GM20000 (cell line): ENCODE results near the gene AVP.

Experiments used
- DNase-seq: peaks from one replicate; pipeline ENCODE4 v3.0.0; 2012; ENCODE audit warnings: low spot score
- TF ChIP-seq, protein P1 (sequence below): IDR thresholded peaks from 2 replicates; pipeline ENCODE4 v1.5.1; 2012; ENCODE audit warnings: mild to moderate bottlenecking, control low read depth; ENCODE audit errors: extremely low read depth, missing control alignments

AVP gene

GRCh38 chr20:3045816-3046676 lies 38.5 kb downstream of the AVP start, which contains the start of gene MRPS26:
MRPS26 (plus strand) TSS chr20:3046052; CDS start chr20:3046069, 17 bp downstream.
- peak; percentile 97 for DNase-seq
- TF ChIP-seq, protein P1, sequence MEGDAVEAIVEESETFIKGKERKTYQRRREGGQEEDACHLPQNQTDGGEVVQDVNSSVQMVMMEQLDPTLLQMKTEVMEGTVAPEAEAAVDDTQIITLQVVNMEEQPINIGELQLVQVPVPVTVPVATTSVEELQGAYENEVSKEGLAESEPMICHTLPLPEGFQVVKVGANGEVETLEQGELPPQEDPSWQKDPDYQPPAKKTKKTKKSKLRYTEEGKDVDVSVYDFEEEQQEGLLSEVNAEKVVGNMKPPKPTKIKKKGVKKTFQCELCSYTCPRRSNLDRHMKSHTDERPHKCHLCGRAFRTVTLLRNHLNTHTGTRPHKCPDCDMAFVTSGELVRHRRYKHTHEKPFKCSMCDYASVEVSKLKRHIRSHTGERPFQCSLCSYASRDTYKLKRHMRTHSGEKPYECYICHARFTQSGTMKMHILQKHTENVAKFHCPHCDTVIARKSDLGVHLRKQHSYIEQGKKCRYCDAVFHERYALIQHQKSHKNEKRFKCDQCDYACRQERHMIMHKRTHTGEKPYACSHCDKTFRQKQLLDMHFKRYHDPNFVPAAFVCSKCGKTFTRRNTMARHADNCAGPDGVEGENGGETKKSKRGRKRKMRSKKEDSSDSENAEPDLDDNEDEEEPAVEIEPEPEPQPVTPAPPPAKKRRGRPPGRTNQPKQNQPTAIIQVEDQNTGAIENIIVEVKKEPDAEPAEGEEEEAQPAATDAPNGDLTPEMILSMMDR: no peak

DNA sequence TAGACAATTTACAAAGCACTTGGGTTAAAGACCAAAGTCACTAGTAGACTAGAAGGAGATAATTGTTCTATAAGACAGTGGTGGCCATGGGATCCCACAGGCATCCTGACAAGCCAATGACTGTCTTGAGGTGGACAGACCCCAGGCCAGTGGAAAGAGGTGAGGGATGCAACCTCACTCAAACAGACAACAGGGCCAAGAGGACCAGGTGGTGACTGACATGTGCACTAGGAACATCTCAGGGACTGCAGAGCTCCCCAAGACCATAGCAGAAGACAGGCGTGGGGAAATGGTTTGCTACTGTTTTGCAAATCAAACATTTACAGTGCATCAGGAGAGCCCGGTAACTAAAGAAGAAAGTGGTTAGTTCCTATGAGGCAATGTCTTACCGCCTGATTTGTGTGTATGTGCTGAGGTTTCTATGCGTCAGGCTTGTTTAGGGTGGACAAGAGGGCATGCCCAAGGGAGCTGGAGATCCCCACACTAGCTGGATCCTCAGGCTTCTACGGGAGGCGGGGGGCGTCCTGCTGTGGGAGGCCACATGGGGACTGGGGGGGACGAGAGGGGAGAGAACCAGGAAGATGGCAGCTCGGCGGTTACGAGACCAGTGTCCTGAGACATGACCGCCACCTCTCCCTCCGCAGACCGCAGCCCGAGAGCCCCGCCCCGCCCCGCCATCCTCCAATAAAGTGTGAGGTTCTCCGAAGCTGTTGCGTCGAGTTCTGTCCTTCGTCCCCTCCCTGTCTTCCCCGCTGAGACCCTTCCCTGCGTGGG lies 39.3 kb downstream of the AVP start:
- DNase-seq: peak; percentile 88

DNA sequence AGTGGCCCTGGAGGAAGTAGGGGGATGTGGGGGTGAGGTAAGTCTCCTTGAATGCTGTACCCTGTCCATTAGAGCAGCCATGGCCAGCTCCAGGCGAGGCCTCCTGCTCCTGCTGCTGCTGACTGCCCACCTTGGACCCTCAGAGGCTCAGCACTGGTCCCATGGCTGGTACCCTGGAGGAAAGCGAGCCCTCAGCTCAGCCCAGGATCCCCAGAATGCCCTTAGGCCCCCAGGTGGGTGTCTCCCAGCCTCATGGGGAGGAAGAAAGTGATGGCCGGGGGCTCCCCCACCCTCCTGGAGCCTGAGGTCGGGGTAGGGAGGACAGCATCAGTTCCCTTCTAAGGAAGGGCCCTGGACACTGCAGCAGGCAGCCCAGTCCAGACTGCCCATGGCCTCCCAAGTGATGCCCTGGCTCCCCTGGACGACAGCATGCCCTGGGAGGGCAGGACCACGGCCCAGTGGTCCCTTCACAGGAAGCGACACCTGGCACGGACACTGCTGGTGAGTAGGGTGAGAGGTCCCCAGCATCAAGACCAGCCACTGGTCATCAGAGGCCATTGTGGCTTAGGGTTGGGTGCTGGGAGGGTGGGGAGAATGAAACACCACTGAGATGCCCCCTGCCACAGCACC lies 40.1 kb downstream of the AVP start:
- no peak for DNase-seq
- TF ChIP-seq, protein P1: no peak

More for the DNA sequence above, 39.3 kb downstream of the AVP start:
- TF ChIP-seq, protein P1: no peak

GRCh38 chr20:3043322-3043721 lies 41.2 kb downstream of the AVP start, which contains the start of gene GNRH2:
GNRH2 (plus strand) TSS chr20:3043622; CDS start chr20:3044415, 793 bp downstream.
- TF ChIP-seq, protein P1: no peak
- no peak for DNase-seq

- TF ChIP-seq, protein P1: no peak
- no peak for DNase-seq
Observed at GRCh38 chr20:3042625-3043024, 41.9 kb downstream of the AVP start.

- no peak for DNase-seq
- TF ChIP-seq, protein P1: no peak
Observed at GRCh38 chr20:3041854-3042409, 42.6 kb downstream of the AVP start.
